OCI-LY1 (cell line): ENCODE measurements around the gene MRPL42.

Source experiments
- H2AFZ ChIP-seq: fragments of 200-600 bp; sonication (generic), shearing (Covaris generic); 2 replicates; pipeline ENCODE4 v1.6.0; 2014; ENCODE audit warnings: antibody characterized with exemption, mild to moderate bottlenecking, low read length
- H3F3A ChIP-seq: fragments of 200-600 bp; sonication (generic), shearing (Covaris generic); 2 replicates; pipeline ENCODE4 v1.6.0; 2014; ENCODE audit warnings: mild to moderate bottlenecking, antibody characterized with exemption, low read length, moderate library complexity; ENCODE audit not compliant: insufficient read depth
- H3K27ac ChIP-seq: fragments of 200-600 bp; sonication (generic); 2 replicates; pipeline ENCODE4 v1.5.1; 2014; ENCODE audit warnings: low read length, mixed run types, mild to moderate bottlenecking, low read depth; ENCODE audit not compliant: poor library complexity, severe bottlenecking
- H3K27me3 ChIP-seq: fragments of 200-600 bp; sonication (generic); 2 replicates; pipeline ENCODE4 v1.6.0; 2014; ENCODE audit warnings: antibody characterized with exemption, mild to moderate bottlenecking, low read length, moderate library complexity; ENCODE audit not compliant: insufficient read depth
- H3K36me3 ChIP-seq: fragments of 200-600 bp; sonication (generic); 2 replicates; pipeline ENCODE4 v1.6.1; 2014; ENCODE audit warnings: mild to moderate bottlenecking, antibody characterized with exemption, low read length, moderate library complexity, mixed read lengths; ENCODE audit not compliant: insufficient read depth
- H3K4me1 ChIP-seq: fragments of 200-600 bp; sonication (generic); 2 replicates; pipeline ENCODE4 v1.5.1; 2014; ENCODE audit warnings: mild to moderate bottlenecking, low read length, moderate library complexity; ENCODE audit not compliant: insufficient read depth, severe bottlenecking
- H3K4me2 ChIP-seq: fragments of 200-600 bp; sonication (generic), shearing (Covaris generic); 2 replicates; pipeline ENCODE4 v1.6.1; 2014; ENCODE audit warnings: low read length
- H3K4me3 ChIP-seq: fragments of 200-600 bp; sonication (generic); 2 replicates; pipeline ENCODE4 v1.5.1; 2014; ENCODE audit warnings: low read length, low read depth, mild to moderate bottlenecking, mixed read lengths; ENCODE audit not compliant: poor library complexity, severe bottlenecking
- H3K79me2 ChIP-seq: fragments of 200-600 bp; shearing (Covaris generic); 2 replicates; pipeline ENCODE4 v1.6.1; 2016; ENCODE audit warnings: mixed run types, low read length, mixed read lengths; ENCODE audit not compliant: insufficient read depth
- H3K9ac ChIP-seq: fragments of 200-600 bp; sonication (generic), shearing (Covaris generic); 2 replicates; pipeline ENCODE4 v1.6.1; 2014; ENCODE audit warnings: mild to moderate bottlenecking, low read length, mixed read lengths
- H3K9me2 ChIP-seq: fragments of 200-600 bp; sonication (generic), shearing (Covaris generic); 2 replicates; pipeline ENCODE4 v1.6.1; 2014; ENCODE audit warnings: low read depth, mild to moderate bottlenecking, low read length, mixed read lengths
- H3K9me3 ChIP-seq: fragments of 200-600 bp; shearing (Covaris generic); 2 replicates; pipeline ENCODE4 v1.6.1; 2014; ENCODE audit warnings: low read length, mixed read lengths
- H4K20me1 ChIP-seq: fragments of 200-600 bp; sonication (generic), shearing (Covaris generic); 2 replicates; pipeline ENCODE4 v1.6.0; 2016; ENCODE audit warnings: mild to moderate bottlenecking, low read length; ENCODE audit not compliant: insufficient read depth
- CTCF ChIP-seq: fragments of 200-600 bp; sonication (generic), shearing (Covaris generic); IDR thresholded peaks from 2 replicates; pipeline ENCODE4 v1.5.1; 2017; ENCODE audit warnings: mild to moderate bottlenecking, antibody characterized with exemption, low read length, moderate library complexity, mixed read lengths
- EZH2 ChIP-seq: fragments of 200-600 bp; sonication (generic), shearing (Covaris generic); IDR thresholded peaks from 2 replicates; pipeline ENCODE4 v1.8.0; 2017; ENCODE audit warnings: borderline replicate concordance, mixed run types, mild to moderate bottlenecking, antibody characterized with exemption, low read length, moderate library complexity, mixed read lengths

The MRPL42 gene

GRCh38 chr12:93451423-93452158 lies 15.7 kb upstream of the MRPL42 start:
- Histone ChIP-seq H3K4me1 (peaks cover 3% of the 10 kb centered on the region), H3K79me2 (no peaks in the 10 kb centered on the region), H3K9me3 (no peaks in the 10 kb centered on the region), H3K4me2 (no peak overlapping the region), H3K27ac (no peak overlapping the region), H3F3A (no peaks in the 10 kb centered on the region), H3K27me3 (no peaks in the 10 kb centered on the region), H2AFZ (no peak overlapping the region), H3K9ac (no peak overlapping the region), H3K36me3 (no peaks in the 10 kb centered on the region), H3K9me2 (no peaks in the 10 kb centered on the region), H4K20me1 (no peaks in the 10 kb centered on the region), H3K4me3 (no peak overlapping the region)
- TF ChIP-seq CTCF (no peak), EZH2 (no peak)

- H3K27ac ChIP-seq: no peak overlapping the region
- no peak overlapping the region for H3K9ac ChIP-seq
- no peak overlapping the region for H2AFZ ChIP-seq
- H3K9me3 ChIP-seq: no peaks in the 10 kb centered on the region
- H3K79me2 ChIP-seq: no peaks in the 10 kb centered on the region
- no peaks in the 10 kb centered on the region for H3K27me3 ChIP-seq
- H3K9me2 ChIP-seq: no peaks in the 10 kb centered on the region
- H3F3A ChIP-seq: no peaks in the 10 kb centered on the region
- no peak for TF ChIP-seq CTCF
- TF ChIP-seq EZH2: no peak
- peaks cover 3% of the 10 kb centered on the region for H3K4me1 ChIP-seq
- no peaks in the 10 kb centered on the region for H3K36me3 ChIP-seq
- H4K20me1 ChIP-seq: no peaks in the 10 kb centered on the region
- H3K4me3 ChIP-seq: no peak overlapping the region
- no peak overlapping the region for H3K4me2 ChIP-seq
Observed at GRCh38 chr12:93453633-93454032, 13.7 kb upstream of the MRPL42 start.

GRCh38 chr12:93456077-93456476 lies 11.2 kb upstream of the MRPL42 start:
- Histone ChIP-seq H3K4me2 (no peak overlapping the region), H3K79me2 (no peaks in the 10 kb centered on the region), H4K20me1 (no peaks in the 10 kb centered on the region), H3K9ac (no peak overlapping the region), H3K4me3 (no peak overlapping the region), H3K27me3 (no peaks in the 10 kb centered on the region), H3K9me2 (no peaks in the 10 kb centered on the region), H3F3A (no peaks in the 10 kb centered on the region), H3K9me3 (no peaks in the 10 kb centered on the region), H3K27ac (no peak overlapping the region), H3K36me3 (no peaks in the 10 kb centered on the region), H2AFZ (no peak overlapping the region), H3K4me1 (no peaks in the 10 kb centered on the region)
- TF ChIP-seq EZH2 (no peak), CTCF (no peak)
